HG03103 (cell line): ENCODE measurements around the gene NF2.

Experiments
- ATAC-seq: cut with Tn5 transposase; IDR thresholded peaks from one replicate; pipeline ENCODE4 v1.9.1; 2021; ENCODE audit warnings: low read depth; ENCODE audit not compliant: unreplicated experiment

The NF2 gene

DNA sequence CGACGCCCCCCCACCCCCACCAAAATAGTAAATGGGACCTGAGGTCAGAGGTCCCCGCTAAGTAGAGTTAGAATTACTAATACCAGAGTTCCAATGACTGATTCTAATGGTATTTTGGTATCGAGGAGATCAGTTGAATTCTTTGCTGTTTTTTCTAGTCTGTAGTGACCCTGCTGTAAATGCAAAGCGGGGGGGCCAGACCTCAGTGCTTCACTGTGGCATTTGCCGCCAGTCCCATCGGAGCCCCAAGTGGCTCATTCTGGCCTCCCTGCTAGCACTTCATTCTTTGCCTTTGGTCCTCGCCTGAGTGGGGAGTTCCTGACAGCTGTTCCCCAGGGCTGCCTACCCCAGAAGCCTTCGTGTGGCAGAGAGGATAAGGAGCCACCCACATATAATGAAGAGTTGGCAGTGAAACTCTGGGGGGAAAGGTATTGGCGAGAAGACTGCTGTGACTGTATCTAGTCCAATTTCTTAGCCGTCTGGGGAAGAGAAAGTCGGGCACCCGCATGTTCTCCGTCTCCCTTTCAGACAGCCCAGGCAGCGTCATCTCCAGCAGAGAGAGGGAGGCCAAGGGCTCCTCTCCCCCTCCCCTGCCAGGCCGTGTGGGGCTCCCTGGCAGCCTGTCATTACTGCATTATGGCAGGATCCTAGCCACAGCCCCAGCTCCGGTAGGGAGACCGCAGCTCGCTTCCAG, 96.9 kb downstream of the NF2 start:
- no peak for ATAC-seq

- no peak for ATAC-seq
Measured at GRCh38 chr22:29700900-29701154, 97.4 kb downstream of the NF2 start.

GRCh38 chr22:29701155-29701999, 97.9 kb downstream of the NF2 start:
- ATAC-seq = no peak

GRCh38 chr22:29702000-29702930, 98.8 kb downstream of the NF2 start:
- no peak for ATAC-seq

GRCh38 chr22:29702931-29703501, 99.6 kb downstream of the NF2 start:
- no peak for ATAC-seq

- ATAC-seq = no peak
Measured at GRCh38 chr22:29703569-29704195, 100.2 kb downstream of the NF2 start.

GRCh38 chr22:29704528-29705285, 101.3 kb downstream of the NF2 start:
- no peak for ATAC-seq

GRCh38 chr22:29705651-29706050, 102.2 kb downstream of the NF2 start:
- no peak for ATAC-seq

- no peak for ATAC-seq
Measured at GRCh38 chr22:29706486-29706885, 103.1 kb downstream of the NF2 start.

- no peak for ATAC-seq
Measured at GRCh38 chr22:29707010-29707409, 103.6 kb downstream of the NF2 start.

DNA sequence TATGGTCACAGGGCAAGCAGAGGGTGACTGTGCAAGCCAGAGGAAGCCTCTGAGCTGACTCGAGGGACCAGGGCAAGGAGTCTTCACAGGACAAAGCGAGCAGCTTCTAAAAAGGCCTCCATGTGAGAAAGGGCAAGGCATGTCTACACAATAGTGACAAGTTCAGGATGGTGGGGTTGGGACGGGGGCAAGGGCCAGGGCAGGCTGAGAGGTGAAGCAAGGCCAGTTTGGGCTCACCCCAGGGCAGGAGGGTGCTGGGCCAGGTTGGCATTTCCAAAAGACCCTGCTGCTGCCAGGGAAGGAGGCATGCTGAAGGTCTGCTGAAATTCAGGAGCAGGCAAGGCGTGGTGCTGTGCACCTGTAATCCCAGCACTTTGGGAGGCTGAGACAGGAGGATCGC, 104.0 kb downstream of the NF2 start:
- no peak for ATAC-seq

DNA sequence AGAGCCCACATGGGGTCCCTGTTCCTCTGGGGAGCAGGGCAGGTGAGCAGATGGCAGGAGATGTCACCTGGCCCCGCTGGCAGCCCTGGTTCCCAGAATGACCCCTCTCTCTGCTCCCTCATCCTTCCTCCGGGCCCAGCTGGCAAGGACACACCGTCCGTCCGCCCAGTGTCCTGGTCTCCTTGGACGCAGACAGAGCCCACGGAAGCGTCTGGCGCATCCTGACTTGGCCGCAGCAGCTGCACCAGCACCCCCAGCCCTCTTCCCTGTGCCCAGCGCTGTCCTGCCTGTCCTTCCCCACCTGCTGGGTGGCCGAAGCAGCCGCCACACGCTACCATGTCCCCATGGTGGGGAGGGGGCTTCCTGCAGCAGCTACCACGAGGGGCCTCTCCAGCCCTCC, 106.8 kb downstream of the NF2 start:
- ATAC-seq = no peak

DNA sequence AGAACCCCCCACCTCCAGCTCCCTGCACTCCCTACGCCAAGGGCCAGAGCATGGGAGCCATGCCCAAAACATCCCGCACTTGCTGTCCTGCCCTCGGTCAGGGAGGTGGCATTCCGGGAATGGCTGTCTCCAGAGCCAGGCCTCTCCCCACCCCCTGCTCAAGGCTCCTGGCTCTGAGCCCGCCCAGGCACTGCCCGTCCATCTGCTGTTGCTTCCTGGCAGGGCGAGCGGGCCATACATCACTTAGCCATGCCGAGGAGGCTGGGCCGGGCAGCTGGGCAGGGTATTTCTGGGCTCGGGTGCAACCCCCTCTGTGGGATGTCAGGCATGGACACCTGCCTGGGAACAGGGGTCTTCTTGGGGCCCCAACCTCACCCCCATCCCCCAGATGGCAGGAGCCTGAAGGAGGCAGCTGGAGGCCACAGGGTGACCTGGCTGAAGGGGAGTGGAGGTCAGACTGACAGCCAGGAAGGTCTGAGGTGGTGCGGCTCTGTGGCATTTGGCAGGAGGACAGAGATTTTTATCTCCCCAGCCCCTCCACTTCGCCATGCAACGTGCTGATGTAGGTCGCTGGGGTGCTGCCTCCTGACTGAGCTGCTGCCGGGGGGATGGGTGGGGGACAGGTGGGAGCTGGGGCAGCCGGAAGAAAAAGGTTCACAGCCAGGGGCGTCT, 107.6 kb downstream of the NF2 start:
- no peak for ATAC-seq

- no peak for ATAC-seq
Measured at GRCh38 chr22:29712119-29712518, 108.7 kb downstream of the NF2 start.

DNA sequence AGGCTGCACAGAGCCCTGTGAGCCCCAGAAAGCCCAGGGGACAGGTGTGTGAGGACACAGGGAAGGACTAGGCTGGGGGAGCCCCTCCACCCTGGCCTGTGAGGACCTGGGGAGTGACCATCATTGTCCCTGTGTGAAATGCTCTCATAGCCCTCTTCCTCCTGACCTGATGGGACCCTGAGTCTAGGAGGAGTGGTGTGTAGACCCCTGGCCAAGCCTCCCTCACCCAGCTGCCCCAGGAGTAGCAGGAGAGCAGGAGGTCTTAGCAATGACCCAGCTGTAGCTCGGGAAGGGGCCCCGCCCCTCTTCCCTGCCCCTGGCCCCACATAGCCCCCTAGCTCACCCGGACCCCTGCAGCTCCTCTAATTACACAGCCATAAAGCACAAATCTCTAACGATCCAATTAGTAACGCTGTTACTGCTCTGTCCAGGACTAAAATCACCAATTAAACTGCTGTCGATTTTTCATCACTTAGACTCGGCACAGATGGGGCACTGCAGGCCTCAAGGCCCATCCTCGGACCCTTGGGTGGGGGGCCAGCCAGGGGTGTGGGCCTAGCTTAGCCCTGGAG, 109.8 kb downstream of the NF2 start:
- no peak for ATAC-seq

DNA sequence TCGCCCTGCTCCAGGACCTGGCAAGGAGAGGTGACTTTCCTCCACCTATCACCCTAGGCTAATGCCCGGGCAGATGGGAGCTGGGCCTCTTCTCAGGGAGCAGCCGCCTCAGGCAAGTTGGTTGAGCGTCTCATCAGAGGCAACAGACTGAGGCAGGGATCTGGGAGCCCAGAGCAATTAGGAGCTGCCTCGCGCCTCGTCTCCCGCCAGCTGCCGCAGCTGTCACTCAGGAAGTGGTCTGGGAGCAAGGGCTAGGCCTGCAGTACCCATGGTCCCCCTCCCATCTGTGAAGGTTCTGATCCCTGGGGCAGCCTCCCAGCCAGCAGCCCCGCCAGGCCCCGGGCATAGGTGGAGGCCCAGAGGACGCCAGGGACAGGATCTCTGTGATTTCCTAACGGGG, 111.8 kb downstream of the NF2 start:
- no peak for ATAC-seq

- ATAC-seq = no peak
Measured at GRCh38 chr22:29715705-29716104, 112.3 kb downstream of the NF2 start.

DNA sequence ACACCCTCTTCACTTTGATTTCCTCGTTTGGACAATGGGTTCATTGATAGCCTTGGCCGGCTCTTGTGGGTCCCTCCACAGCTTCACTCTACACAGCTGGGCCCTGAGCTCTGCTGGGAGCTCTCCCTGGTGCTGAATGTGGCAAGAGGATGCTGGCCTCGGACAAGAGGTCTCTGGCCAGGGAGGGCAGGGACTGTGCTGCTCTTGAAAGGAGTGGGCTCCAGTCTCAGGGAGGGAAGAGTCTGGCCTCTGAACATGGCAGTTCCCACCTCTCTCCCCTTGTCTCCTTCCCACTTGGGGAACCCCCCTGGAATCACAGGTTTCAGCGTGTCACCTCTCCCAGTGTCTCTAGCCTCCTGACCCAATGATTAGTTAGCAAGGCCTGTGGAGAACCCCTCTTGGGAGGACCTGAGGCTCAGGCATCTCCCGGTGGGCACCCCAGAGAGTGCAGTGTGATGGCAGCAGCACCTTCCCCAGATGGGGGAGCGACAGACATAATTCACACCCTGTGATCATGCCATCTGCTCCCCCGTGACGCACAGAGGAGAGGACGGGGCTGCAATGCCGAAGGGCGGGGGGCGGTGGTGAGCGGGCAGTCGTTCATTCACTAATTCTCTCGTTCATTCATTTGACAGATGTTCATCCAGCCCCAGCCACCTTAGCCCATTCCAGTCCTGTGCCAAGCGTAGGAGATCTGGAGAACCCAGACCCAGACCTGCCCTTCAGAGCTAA, 113.5 kb downstream of the NF2 start:
- no peak for ATAC-seq
